HepG2 (cell line): ENCODE results near the gene VEZF1. TPM values are rescaled to one million over a fixed set of nuclear protein-coding genes. Genes with fewer than 3 reads are reported as not detected.
A peak's percentile ranks its signal among the peaks of the same experiment; 100 is the strongest.

ENCODE experiments used
- BCL3 ChIP-seq: sonication (generic); formaldehyde crosslinking; IDR thresholded peaks from 2 replicates; pipeline ENCODE4 v1.5.1; 2020; ENCODE audit warnings: mild to moderate bottlenecking, missing genetic modification reagents, moderate library complexity
- CCAR2 ChIP-seq: fragments of 200-400 bp; formaldehyde crosslinking; optimal IDR thresholded peaks from 2 replicates; pipeline ENCODE3; 2018; ENCODE audit warnings: low read depth, mild to moderate bottlenecking, low read length, moderate library complexity
- CEBPG ChIP-seq: IDR thresholded peaks from 2 replicates; pipeline ENCODE4 v1.6.1; 2016
- CENPBD1 ChIP-seq: sonication (generic); formaldehyde crosslinking; IDR thresholded peaks from 2 replicates; pipeline ENCODE4 v1.8.0; 2022; ENCODE audit warnings: missing genetic modification reagents, low read depth, mild to moderate bottlenecking, borderline replicate concordance
- CSRNP2 ChIP-seq: sonication (generic); formaldehyde crosslinking; conservative IDR thresholded peaks from 2 replicates; pipeline ENCODE4 v1.8.0; 2022; ENCODE audit warnings: low read depth, missing genetic modification reagents
- DNMT1 ChIP-seq: sonication (generic); formaldehyde crosslinking; IDR thresholded peaks from 2 replicates; pipeline ENCODE4 v1.5.1; 2020; ENCODE audit warnings: mild to moderate bottlenecking, missing genetic modification reagents
- ETV6 ChIP-seq: sonication (generic); formaldehyde crosslinking; conservative IDR thresholded peaks from 2 replicates; pipeline ENCODE4 v1.4.0; 2020; ENCODE audit warnings: missing genetic modification reagents
- GPBP1L1 ChIP-seq: sonication (generic); formaldehyde crosslinking; IDR thresholded peaks from 2 replicates; pipeline ENCODE4 v1.5.0; 2020; ENCODE audit warnings: mild to moderate bottlenecking, missing genetic modification reagents
- KDM2A ChIP-seq: sonication (generic); formaldehyde crosslinking; IDR thresholded peaks from 2 replicates; pipeline ENCODE4 v1.4.0; 2020; ENCODE audit warnings: low read depth, missing genetic modification reagents, borderline replicate concordance
- KLF13 ChIP-seq: sonication (generic); formaldehyde crosslinking; IDR thresholded peaks from 2 replicates; pipeline ENCODE4 v1.4.0; 2020; ENCODE audit warnings: mild to moderate bottlenecking, missing genetic modification reagents
- KLF15 ChIP-seq: sonication (generic); formaldehyde crosslinking; IDR thresholded peaks from 2 replicates; pipeline ENCODE4 v1.8.1; 2023; ENCODE audit warnings: borderline replicate concordance, mild to moderate bottlenecking, inconsistent platforms, missing genetic modification reagents, mixed read lengths
- MZF1 ChIP-seq: sonication (generic); formaldehyde crosslinking; IDR thresholded peaks from 2 replicates; pipeline ENCODE4 v1.8.1; 2023; ENCODE audit warnings: mild to moderate bottlenecking, missing genetic modification reagents, borderline replicate concordance
- PRPF4 ChIP-seq: fragments of 200-400 bp; formaldehyde crosslinking; IDR thresholded peaks from 2 replicates; pipeline ENCODE4 v1.6.1; 2016; ENCODE audit warnings: low read length, low read depth; ENCODE audit not compliant: poor library complexity, severe bottlenecking
- TEAD3 ChIP-seq: optimal IDR thresholded peaks from 2 replicates; pipeline ENCODE3; 2016; ENCODE audit warnings: borderline replicate concordance
- TFAP4 ChIP-seq: sonication (generic); IDR thresholded peaks from 2 replicates; pipeline ENCODE4 v1.6.1; 2016; ENCODE audit warnings: low read depth, borderline replicate concordance
- ZFP36 ChIP-seq: fragments of 150-350 bp; IDR thresholded peaks from 2 replicates; pipeline ENCODE4 v1.6.1; 2018; ENCODE audit warnings: borderline replicate concordance, low read length, low read depth; ENCODE audit not compliant: partially characterized antibody
- ZFP90 ChIP-seq: sonication (generic); formaldehyde crosslinking; IDR thresholded peaks from 2 replicates; pipeline ENCODE4 v1.8.0; 2022; ENCODE audit warnings: missing genetic modification reagents, mild to moderate bottlenecking, inconsistent platforms, borderline replicate concordance
- ZFP91 ChIP-seq: sonication (generic); formaldehyde crosslinking; IDR thresholded peaks from 2 replicates; pipeline ENCODE4 v1.9.0; 2022; ENCODE audit warnings: missing genetic modification reagents, mild to moderate bottlenecking, borderline replicate concordance
- ZNF280B ChIP-seq: sonication (generic); formaldehyde crosslinking; IDR thresholded peaks from 2 replicates; pipeline ENCODE4 v1.5.0; 2020; ENCODE audit warnings: missing genetic modification reagents, mild to moderate bottlenecking, borderline replicate concordance
- ZNF44 ChIP-seq: sonication (generic); formaldehyde crosslinking; IDR thresholded peaks from 2 replicates; pipeline ENCODE4 v1.5.1; 2020; ENCODE audit warnings: mild to moderate bottlenecking, missing genetic modification reagents
- ZNF746 ChIP-seq: sonication (generic); formaldehyde crosslinking; IDR thresholded peaks from 2 replicates; pipeline ENCODE4 v1.8.0; 2022; ENCODE audit warnings: mild to moderate bottlenecking, missing genetic modification reagents
- polyA plus RNA-seq, 8 experiments: library from polyadenylated mRNA; depleted of rRNA in 3 of 8; stranded (reverse) in 7 of 8; unstranded in 1 of 8; fragments of >200 nt; fragmentation: Illumina TruSeq in 4 of 8; extraction: Trizol in 4 of 8; gene quantifications; 2 replicates each; pipeline versions ENCODE4 v1.2.1 to v1.2.3, GENCODE V29; 2011 to 2016; ENCODE audit warnings: low read depth in 4 of 8, missing spikeins in 1 of 8, mixed read lengths in 1 of 8; ENCODE audit not compliant: insufficient read depth in 1 of 8
- total RNA-seq, 5 experiments: library from RNA; depleted of rRNA; stranded (reverse); fragments of >200 nt; fragmentation: Illumina TruSeq; extraction: Trizol; gene quantifications; 2 replicates each; pipeline ENCODE4 v1.2.3, GENCODE V29; 2016; ENCODE audit warnings: low read depth in 1 of 5

Gene VEZF1
- total and polyA plus RNA-seq, 2 of the 13 experiments (the other 11 are each of a cell fraction or from before 2014, with no cell fraction given): 45.9 to 49.7 TPM

GRCh38 chr17:57946798-57947358 lies 41.2 kb downstream of the VEZF1 start (continued):
- peak; percentile 90 for TF ChIP-seq TFAP4
- TF ChIP-seq BCL3: no peak
- TF ChIP-seq ZNF44 (CRISPR knock-in tag): no peak
- TF ChIP-seq PRPF4: no peak
- TF ChIP-seq CSRNP2 (CRISPR knock-in tag): no peak
- TF ChIP-seq DNMT1 (CRISPR knock-in tag): no peak
- no peak for TF ChIP-seq KLF15
- no peak for TF ChIP-seq ZFP91
- TF ChIP-seq KDM2A (CRISPR knock-in tag): 0 out of 2 replicates have a peak, but pooled peaks have one; percentile 36
- TF ChIP-seq CCAR2: no peak
- TF ChIP-seq CENPBD1 (CRISPR knock-in tag): no peak
- no peak for TF ChIP-seq TEAD3
- no peak for TF ChIP-seq ZFP36
- no peak for TF ChIP-seq ZNF746 (CRISPR knock-in tag)
- TF ChIP-seq KLF13 (CRISPR knock-in tag): no peak
- TF ChIP-seq CEBPG (CRISPR knock-in tag): peak; percentile 30
- TF ChIP-seq ZFP90 (CRISPR knock-in tag): no peak
- no peak for TF ChIP-seq GPBP1L1
- no peak for TF ChIP-seq ZNF280B (CRISPR knock-in tag)
- no peak for TF ChIP-seq MZF1
- no peak for TF ChIP-seq ETV6 (CRISPR knock-in tag)
